DOHH2 (cell line): ENCODE measurements around the gene CELF1.

Experiments used
- EZH2phosphoT487 ChIP-seq: fragments of 200-600 bp; sonication (generic); IDR thresholded peaks from 2 replicates; pipeline ENCODE4 v1.6.1; 2017; ENCODE audit warnings: borderline replicate concordance, mild to moderate bottlenecking, antibody characterized with exemption, low read length, moderate library complexity, mixed read lengths
- TF ChIP-seq, protein P1 (sequence below): fragments of 200-600 bp; sonication (generic); IDR thresholded peaks from one replicate; pipeline ENCODE4 v1.5.1; 2014; ENCODE audit warnings: antibody characterized with exemption, mild to moderate bottlenecking, low read depth, low read length; ENCODE audit not compliant: poor library complexity, severe bottlenecking

DNA sequence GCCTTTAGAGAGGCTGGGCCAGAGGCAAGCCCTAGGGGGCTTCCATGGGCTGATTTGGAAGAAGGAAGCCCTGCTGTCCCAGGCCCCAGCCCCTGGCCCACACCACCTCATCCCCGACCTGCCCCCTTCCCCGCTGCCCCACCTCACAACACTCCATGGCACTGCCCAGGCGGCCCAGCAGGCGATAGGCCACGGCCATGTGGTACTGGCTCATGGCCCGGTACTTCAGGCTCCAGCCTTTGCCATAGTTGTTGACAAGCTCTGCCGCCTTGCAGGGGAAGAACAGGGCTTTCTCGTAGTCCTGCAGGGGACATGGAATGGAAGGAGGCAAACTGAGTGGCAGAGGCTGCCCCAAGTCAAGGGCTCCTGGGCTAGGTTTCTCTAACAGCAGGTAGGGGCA is 110.4 kb downstream of the CELF1 start:
- TF ChIP-seq, protein P1, sequence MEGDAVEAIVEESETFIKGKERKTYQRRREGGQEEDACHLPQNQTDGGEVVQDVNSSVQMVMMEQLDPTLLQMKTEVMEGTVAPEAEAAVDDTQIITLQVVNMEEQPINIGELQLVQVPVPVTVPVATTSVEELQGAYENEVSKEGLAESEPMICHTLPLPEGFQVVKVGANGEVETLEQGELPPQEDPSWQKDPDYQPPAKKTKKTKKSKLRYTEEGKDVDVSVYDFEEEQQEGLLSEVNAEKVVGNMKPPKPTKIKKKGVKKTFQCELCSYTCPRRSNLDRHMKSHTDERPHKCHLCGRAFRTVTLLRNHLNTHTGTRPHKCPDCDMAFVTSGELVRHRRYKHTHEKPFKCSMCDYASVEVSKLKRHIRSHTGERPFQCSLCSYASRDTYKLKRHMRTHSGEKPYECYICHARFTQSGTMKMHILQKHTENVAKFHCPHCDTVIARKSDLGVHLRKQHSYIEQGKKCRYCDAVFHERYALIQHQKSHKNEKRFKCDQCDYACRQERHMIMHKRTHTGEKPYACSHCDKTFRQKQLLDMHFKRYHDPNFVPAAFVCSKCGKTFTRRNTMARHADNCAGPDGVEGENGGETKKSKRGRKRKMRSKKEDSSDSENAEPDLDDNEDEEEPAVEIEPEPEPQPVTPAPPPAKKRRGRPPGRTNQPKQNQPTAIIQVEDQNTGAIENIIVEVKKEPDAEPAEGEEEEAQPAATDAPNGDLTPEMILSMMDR = no peak
- no peak for TF ChIP-seq EZH2phosphoT487
